Upper lobe of left lung (tissue), 6 donors: ENCODE measurements around the gene NPIPB6. TPM values are rescaled to one million over a fixed set of nuclear protein-coding genes. Genes with fewer than 3 reads are reported as not detected.
"Not testable (repeated sequence)": the region's sequence is repeated elsewhere in the genome, so short reads cannot be mapped to it uniquely, and the experiment has no call there.

Source experiments
- ATAC-seq, 2 donors: fragments of 200-7000 bp; cut with Tn5 transposase; one replicate each; pipeline ENCODE4 v1.9.1; 2022; ENCODE audit warnings: mild to moderate bottlenecking in 2 of 2, moderate library complexity in 2 of 2; ENCODE audit not compliant: low FRiP score in 2 of 2
- DNase-seq, 2 donors: peaks; one replicate each; pipeline ENCODE4 v3.0.0-alpha.2; 2019 to 2020
- H3K27ac ChIP-seq, 4 donors: fragments of 200-600 bp; sonication (generic); one replicate each; pipeline ENCODE4 v1.5.1; 2016 to 2019
- H3K27me3 ChIP-seq, 4 donors: fragments of 200-600 bp; sonication (generic); one replicate each; pipeline ENCODE4 v1.5.1; 2017 to 2019
- H3K36me3 ChIP-seq, 4 donors: fragments of 200-600 bp; sonication (generic); one replicate each; pipeline ENCODE4 v1.5.1; 2016 to 2019
- H3K4me1 ChIP-seq, 4 donors: fragments of 200-600 bp; sonication (generic); one replicate each; pipeline ENCODE4 v1.5.1; 2018 to 2019
- H3K4me3 ChIP-seq, 4 donors: fragments of 200-600 bp; sonication (generic); one replicate each; pipeline ENCODE4 v1.5.1; 2017 to 2019; ENCODE audit warnings: mild to moderate bottlenecking in 2 of 4, moderate library complexity in 1 of 4
- H3K9me3 ChIP-seq, 4 donors: fragments of 200-600 bp; sonication (generic); one replicate each; pipeline ENCODE4 v1.5.1; 2018 to 2019
- WGBS, 2 donors: methylation state at CpG; one replicate each; pipeline ENCODE4 v1.1.5; 2017 to 2018; 5-methylcytosine and 5-hydroxymethylcytosine counted together
- total RNA-seq, 6 donors: library from RNA; depleted of rRNA in 4 of 6; stranded (reverse); fragments of >200 nt in 4 of 6; gene quantifications; one replicate each; pipeline versions ENCODE4 v1.1.0 to v1.2.1, GENCODE V29; 2016 to 2021
- donor health status: DM: no; HTN: no; CAD: no; lungs with moderate emphysema.
- donor health status: DM: no; HTN: yes; CAD: no; lungs with severe emphysema.

NPIPB6 gene
- 1 to 10 TPM in 2 of 6 donors, not detected in 4; 1.6 to 3.3 TPM for total RNA-seq

DNA sequence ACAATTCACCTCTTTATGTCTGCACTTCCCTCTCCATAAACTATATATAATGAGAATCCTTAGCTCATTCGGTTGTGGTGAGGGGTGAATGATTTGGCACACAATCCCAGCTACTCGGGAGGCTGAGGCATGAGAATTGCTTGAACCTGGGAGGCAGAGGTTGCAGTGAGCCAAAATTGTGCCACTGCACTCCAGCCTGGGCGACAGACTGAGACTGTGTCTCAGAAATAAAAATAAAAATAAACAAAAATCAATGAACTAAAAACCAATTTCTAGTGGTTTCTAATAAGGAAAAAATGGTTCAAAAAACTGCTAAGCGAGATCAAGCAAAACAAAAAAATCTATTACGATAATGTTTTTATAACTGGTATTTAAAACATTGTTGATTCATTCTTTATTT lies at the start of gene NPIPB6:
TSS of gene NPIPB6 (minus strand) at position 101 of the 400 bp plus-strand sequence. CDS start 686 bp downstream, outside the sequence.
- H3K36me3 ChIP-seq, H3K4me3 ChIP-seq, H3K27ac ChIP-seq, ATAC-seq, H3K4me1 ChIP-seq, H3K9me3 ChIP-seq, DNase-seq, H3K27me3 ChIP-seq: not testable (repeated sequence)
- WGBS, 2 donors, result no CpG with 5 or more reads among the region's 5 CpGs

DNA sequence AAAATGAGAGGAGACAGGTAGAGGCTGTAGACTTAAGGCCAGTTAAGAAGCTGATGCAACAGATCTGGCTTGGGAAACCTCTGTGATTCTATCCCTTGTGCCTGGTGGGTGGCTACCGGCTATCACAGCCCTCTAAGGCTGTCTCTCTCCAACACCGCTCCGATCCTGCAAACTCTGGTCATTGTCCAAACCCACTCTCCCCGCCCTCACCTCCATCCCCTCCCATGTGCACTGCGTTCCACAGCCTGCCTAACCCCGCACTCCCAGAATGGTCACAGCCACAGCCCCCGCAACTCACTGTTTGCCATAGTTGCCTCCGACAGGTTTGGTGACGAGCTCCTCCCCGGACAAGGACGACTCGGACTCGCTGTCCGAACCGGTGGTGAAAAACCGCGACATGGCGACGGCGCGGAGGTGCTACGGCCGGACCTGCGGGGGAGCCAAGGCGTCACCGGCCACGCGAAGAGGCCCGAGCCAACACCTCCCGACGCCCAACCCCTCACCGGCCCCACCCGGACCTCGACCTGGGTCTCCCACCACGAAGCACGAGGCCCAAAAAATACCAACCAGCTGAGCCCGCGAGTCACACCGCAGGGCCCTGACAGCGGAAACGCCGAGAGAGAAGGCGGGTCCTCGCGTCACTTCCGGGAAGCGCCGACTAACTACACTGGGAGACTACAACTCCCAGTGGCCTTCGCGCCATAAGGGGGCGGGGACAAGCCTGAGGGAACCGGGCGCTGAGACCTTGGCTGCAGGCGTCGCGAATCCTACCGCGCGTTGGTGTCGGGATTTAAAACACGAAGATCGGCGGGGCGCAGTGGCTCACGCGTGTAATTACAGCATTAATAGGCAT lies 40.1 kb upstream of the NPIPB6 start, which contains the start of gene EIF3CL:
TSS of gene EIF3CL (minus strand) at position 622 of the 853 bp plus-strand sequence. CDS start at position 399, 223 bp downstream.
- ATAC-seq, result peak; percentile 99 to 100
- no CpG with 5 or more reads among the region's 66 CpGs for WGBS, 2 donors
- DNase-seq, H3K36me3 ChIP-seq, H3K4me1 ChIP-seq, H3K27me3 ChIP-seq, H3K27ac ChIP-seq, H3K9me3 ChIP-seq: not testable (repeated sequence)
- peak within 1 kb of the TSS in 3 of 4 donors; percentile 24 to 38 (median 26) for H3K4me3 ChIP-seq

DNA sequence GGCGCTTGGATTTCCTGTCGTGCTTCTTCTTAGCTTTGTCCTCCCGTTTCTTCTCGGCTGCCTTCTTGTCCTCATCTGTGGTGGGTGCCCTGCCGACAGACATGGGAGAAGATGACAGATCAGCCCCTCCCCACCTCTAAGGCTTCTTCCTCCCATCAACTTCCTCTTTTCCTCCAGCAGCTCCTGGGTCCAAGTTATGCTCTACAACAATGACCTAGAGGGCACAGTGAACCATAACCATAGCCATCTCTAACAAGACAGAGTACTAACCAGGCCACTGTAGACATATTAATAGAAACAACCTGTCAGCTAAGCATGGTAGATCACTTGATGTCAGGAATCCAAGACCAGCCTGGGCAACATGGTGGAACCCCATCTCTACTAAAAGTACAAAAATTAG lies 28.7 kb upstream of the NPIPB6 start:
- not testable (repeated sequence) for H3K27me3 ChIP-seq, ATAC-seq, H3K27ac ChIP-seq, H3K4me1 ChIP-seq, H3K9me3 ChIP-seq, H3K36me3 ChIP-seq, H3K4me3 ChIP-seq, DNase-seq
- no CpG with 5 or more reads among the region's 5 CpGs for WGBS, 2 donors

DNA sequence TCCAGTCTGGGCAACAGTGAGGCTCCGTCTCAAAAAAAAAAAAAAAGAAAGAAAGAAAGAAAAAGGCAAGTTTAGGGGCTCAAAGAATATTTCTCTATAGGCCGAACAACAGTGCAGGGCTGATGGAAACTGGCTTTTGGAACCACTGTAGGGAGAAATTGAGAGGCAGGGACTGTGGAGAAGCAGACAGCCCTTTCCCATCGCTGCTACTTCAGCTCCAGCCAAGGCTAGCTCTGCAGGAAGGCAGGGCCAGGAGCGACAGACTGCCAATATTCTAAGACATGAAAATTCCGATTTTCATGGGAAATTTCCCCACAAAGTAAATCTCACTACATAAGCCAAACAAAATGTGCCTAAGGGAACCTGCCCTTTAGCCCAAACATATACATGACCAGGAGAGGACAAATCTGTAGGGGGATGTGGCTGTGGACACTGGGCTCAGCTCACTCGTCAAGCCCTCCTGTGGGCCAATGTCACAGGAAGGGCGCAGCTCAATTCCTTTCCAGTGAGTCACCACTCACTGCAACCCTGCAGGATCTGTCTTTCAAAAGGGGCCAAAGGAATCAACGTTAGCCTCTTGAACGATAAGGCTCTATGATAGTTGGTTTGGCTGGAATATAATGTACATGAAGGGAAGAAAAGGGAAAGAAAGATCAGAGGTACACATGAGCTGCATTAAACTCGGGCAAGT lies 19.0 kb upstream of the NPIPB6 start:
- peak in 1 of 2 donors; percentile 61 for ATAC-seq
- not testable (repeated sequence) for H3K4me1 ChIP-seq, H3K9me3 ChIP-seq, H3K27ac ChIP-seq, DNase-seq, H3K27me3 ChIP-seq, H3K36me3 ChIP-seq, H3K4me3 ChIP-seq
- 80% methylated on average over 1 of the region's 10 CpGs; no CpG with 5 or more reads in 1 of the 2 donors for WGBS, 2 donors

DNA sequence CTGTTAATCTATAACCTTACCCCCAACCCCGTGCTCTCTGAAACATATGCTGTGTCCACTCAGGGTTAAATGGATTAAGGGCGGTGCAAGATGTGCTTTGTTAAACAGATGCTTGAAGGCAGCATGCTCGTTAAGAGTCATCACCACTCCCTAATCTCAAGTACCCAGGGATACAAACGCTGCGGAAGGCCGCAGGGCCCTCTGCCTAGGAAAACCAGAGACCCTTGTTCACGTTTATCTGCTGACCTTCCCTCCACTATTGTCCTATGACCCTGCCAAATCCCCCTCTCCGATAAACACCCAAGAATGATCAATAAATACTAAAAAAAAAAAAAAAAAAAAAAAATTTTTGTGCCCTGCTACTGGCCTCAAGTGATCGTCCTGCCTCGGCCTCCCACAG lies 14.5 kb upstream of the NPIPB6 start:
- 66 to 89% methylated on average over 5 to 8 of the region's 10 CpGs for WGBS, 2 donors
- H3K9me3 ChIP-seq, H3K4me1 ChIP-seq, H3K36me3 ChIP-seq, H3K27ac ChIP-seq, DNase-seq, H3K27me3 ChIP-seq, H3K4me3 ChIP-seq, ATAC-seq: not testable (repeated sequence)

DNA sequence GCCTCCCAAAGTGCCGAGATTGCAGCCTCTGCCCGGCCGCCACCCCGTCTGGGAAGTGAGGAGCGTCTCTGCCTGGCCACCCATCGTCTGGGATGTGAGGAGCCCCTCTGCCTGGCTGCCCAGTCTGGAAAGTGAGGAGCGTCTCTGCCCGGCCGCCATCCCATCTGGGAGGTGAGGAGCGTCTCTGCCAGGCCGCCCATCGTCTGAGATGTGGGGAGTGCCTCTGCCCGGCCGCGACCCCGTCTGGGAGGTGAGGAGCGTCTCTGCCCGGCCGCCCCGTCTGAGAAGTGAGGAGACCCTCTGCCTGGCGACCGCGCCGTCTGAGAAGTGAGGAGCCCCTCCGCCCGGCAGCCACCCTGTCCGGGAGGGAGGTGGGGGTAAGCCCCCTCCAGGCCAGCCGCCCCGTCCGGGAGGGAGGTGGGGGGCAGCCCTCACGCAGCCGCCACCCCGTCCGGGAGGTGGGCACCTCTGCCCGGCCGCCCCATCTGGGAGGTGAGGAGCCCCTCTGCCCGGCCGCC lies 13.9 kb upstream of the NPIPB6 start:
- not testable (repeated sequence) for H3K4me1 ChIP-seq, H3K4me3 ChIP-seq, ATAC-seq, H3K9me3 ChIP-seq, H3K27me3 ChIP-seq, H3K36me3 ChIP-seq, H3K27ac ChIP-seq
- peak in 1 of 2 donors; percentile 56 for DNase-seq
- WGBS, 2 donors, result no CpG with 5 or more reads among the region's 38 CpGs

DNA sequence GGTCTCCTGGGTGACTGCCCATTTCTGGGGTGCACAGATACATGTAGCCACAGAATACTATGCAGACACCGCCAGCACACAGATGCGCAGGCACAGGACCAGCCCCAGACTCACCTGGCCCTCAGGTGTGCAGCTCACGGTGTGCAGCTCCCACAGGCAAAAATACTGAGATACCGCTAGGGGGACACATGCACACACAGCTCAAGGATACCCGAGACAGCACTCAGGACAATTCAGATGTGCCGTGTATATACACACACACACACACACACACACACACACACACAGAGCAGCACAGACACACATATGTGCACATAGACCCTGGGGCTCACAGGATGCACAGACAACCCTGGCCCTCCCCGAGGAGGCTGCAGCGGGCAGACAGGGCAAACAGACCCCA lies 11.8 kb upstream of the NPIPB6 start:
- not testable (repeated sequence) for H3K4me1 ChIP-seq, H3K4me3 ChIP-seq, H3K36me3 ChIP-seq, ATAC-seq, DNase-seq, H3K27me3 ChIP-seq, H3K27ac ChIP-seq, H3K9me3 ChIP-seq
- no CpG with 5 or more reads among the region's 8 CpGs for WGBS, 2 donors

DNA sequence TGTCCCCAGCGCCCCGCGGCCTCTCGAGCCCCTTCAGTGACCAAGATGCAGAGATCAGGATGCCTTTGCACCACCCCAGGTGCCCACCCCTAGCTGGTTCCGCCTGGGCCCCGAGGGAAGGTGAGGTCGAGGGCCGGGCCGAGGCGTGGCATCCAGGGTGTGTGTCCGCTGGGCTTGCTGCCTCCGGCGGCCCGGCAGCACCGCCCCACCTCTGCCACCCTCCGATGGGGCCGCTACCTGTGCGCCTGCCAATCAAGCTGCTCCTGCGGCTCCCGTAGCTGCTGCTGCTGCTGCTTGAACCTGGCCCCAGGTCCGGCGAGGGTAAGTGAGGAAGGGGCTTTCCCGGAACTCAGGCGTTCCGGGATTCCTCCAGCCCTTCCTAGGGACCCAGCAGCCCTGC lies 11.0 kb upstream of the NPIPB6 start:
- not testable (repeated sequence) for H3K27ac ChIP-seq, H3K4me1 ChIP-seq, H3K27me3 ChIP-seq, H3K36me3 ChIP-seq, H3K4me3 ChIP-seq, H3K9me3 ChIP-seq
- DNase-seq, result peak in 1 of 2 donors; percentile 8
- WGBS, 2 donors, result no CpG with 5 or more reads among the region's 25 CpGs
- peak in 1 of 2 donors; percentile 55 for ATAC-seq

DNA sequence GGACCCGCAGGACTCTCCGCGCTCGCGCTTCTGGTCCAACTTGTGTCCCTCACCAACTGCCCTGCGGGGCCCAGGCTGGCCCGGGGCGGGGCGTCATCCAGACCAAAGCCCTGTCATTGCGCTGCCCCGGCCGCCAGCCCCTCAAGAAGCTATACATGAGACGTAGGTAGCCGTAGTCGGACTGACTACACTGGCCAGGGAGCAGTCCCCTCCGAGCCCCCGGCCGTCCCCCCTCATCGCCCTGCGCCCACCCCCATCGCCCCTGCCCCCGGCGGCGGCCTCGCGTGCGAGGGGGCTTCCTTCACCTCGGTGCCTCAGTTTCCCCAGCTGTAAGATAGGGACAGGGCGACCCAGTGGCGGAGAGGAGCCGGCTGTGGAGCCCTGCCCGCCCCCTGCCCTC lies 4.6 kb upstream of the NPIPB6 start:
- not testable (repeated sequence) for H3K36me3 ChIP-seq, H3K4me3 ChIP-seq, H3K27ac ChIP-seq, ATAC-seq, H3K4me1 ChIP-seq, H3K9me3 ChIP-seq, H3K27me3 ChIP-seq
- DNase-seq, result peak; percentile 8 to 73
- WGBS, 2 donors, result 38% methylated on average over 11 of the region's 32 CpGs; no CpG with 5 or more reads in 1 of the 2 donors

DNA sequence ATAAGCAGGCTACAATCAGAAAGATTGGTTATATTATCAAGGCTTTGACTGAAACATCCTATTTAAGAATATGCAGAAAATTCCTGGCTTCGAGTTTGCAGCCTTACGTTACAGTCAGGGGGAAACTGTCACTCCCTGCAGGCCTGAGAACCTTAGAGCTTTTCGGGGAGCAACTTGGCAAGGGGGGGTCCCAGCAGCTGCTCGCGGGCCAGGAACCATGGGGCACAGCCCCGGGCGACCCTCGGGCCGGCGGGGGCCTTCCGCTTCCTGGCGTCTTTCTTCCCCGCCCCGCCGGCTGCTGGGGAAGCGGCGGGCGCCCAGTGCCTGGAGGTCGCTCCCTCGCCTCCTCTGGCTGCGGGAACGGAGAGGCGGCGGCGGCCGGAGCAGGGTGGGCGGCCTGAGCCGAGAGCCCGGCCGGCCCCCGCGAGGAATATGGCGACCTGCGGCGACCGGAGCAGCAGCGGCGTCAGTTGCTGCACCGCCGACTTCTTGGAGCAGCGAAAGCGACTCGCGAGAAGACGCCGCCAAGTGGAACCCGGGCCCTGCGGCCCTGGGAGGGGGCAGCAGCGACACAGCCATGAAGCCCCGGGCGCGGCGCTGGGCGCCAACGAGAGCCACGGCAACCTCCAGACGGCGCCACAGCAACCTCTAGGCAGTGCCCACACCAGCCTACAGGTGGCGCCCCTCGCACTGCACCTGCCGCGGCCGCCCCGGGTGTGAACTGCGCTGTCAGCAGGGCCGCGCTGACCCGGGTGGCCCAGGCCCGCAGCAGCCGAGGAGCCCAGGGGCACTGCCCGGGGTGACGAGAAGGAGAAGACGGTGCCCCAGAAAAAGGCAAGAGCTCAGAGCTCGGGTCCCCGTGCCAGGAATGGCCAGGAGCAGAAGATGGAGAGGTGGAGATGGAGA lies 1.2 kb upstream of the NPIPB6 start:
- DNase-seq, result peak in 1 of 2 donors; percentile 58
- WGBS, 2 donors, result 1% methylated on average over 6 of the region's 75 CpGs; no CpG with 5 or more reads in 1 of the 2 donors
- H3K4me3 ChIP-seq, result not testable (repeated sequence)

DNA sequence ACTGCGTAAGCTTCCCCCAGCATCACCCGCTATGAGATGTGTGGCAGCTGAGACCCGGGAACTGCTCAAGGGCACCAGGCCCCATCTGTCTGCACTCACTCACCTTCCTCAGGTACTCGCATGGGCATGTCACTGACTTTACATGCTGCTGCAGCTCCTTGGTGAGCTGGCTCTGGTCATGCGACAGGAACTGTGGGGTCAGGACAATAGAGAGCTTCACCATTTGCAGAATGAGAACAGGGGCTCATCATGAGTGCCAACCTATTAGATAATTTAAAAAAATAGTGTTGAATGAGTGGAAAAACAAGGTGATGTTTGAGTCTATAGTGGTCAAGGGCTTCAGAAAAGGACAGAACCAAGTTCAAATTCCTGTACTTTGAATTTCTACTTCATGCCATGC lies 708 bp downstream of the NPIPB6 start:
- H3K27ac ChIP-seq, DNase-seq, ATAC-seq, H3K36me3 ChIP-seq, H3K27me3 ChIP-seq, H3K9me3 ChIP-seq, H3K4me1 ChIP-seq, H3K4me3 ChIP-seq: not testable (repeated sequence)
- WGBS, 2 donors, result 83% methylated on average over 1 of the region's 5 CpGs; no CpG with 5 or more reads in 1 of the 2 donors

More for the DNA sequence above, 1.2 kb upstream of the NPIPB6 start:
- peak; percentile 99 to 100 for ATAC-seq
- not testable (repeated sequence) for H3K36me3 ChIP-seq, H3K27ac ChIP-seq, H3K9me3 ChIP-seq, H3K4me1 ChIP-seq, H3K27me3 ChIP-seq

DNA sequence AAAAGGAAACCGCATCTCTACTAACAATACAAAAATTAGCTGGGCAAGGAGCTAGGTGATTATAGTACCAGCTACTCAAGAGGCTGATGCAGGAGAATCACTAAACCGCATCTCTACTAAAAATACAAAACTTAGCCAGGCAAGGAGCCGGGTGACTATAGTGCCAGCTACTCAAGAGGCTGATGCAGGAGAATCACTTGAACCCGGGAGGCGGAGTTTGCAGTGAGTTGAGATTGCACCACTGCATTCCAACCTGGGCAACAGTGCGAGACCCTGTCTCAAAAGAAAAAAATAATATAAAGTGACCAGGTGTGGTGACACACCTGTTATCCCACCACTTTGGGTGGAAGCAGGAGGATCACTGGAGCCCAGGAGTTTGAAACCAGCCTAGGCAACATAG lies 25.1 kb downstream of the NPIPB6 start:
- not testable (repeated sequence) for H3K4me1 ChIP-seq, H3K27me3 ChIP-seq, ATAC-seq, DNase-seq, H3K9me3 ChIP-seq, H3K4me3 ChIP-seq, H3K36me3 ChIP-seq, H3K27ac ChIP-seq
- 76 to 79% methylated on average over 5 to 6 of the region's 6 CpGs for WGBS, 2 donors
